Right hindlimb (tissue), 1 donor: ENCODE measurements around the gene TSPY3.
"Not testable (repeated sequence)": the region's sequence is repeated elsewhere in the genome, so short reads cannot be mapped to it uniquely, and the experiment has no call there.

Experiments used
- DNase-seq: peaks from one replicate; pipeline ENCODE4 v3.0.0-alpha.2; 2018

The TSPY3 gene

DNA sequence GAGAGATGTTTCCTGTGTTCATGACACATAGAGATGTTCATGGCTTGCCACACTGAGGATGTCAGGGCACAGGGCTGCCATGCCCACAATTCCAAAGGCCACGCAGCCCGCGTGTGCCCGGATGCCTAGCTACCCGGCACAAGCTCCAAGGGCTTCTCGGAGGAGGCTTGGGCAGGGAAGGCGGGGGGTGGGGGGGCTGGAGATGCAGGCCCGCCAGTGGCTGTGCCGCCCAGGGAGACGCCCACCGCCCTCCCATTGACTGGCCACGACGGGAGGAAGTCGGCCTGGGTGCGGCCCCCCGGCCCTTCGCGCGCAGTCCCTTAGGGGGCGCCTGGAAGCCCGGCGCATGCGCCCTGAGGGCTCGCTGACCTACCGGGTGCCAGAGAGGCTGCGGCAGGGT lies at the start of gene TSPY3:
TSS of gene TSPY3 (plus strand) at position 301 of the 400 bp plus-strand sequence. CDS start at position 347, 46 bp downstream.
- DNase-seq, result not testable (repeated sequence)

DNA sequence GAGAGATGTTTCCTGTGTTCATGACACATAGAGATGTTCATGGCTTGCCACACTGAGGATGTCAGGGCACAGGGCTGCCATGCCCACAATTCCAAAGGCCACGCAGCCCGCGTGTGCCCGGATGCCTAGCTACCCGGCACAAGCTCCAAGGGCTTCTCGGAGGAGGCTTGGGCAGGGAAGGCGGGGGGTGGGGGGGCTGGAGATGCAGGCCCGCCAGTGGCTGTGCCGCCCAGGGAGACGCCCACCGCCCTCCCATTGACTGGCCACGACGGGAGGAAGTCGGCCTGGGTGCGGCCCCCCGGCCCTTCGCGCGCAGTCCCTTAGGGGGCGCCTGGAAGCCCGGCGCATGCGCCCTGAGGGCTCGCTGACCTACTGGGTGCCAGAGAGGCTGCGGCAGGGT lies 40.7 kb upstream of the TSPY3 start, which contains the start of gene TSPY8:
TSS of gene TSPY8 (plus strand) at position 301 of the 400 bp plus-strand sequence. CDS start at position 347, 46 bp downstream.
- DNase-seq, result not testable (repeated sequence)

- DNase-seq, result not testable (repeated sequence)
Observed at GRCh38 chrY:9396527-9396926, 1.7 kb upstream of the TSPY3 start.
